ENCODE measurements around the gene TMEM30A.

TMEM30A gene

GRCh38 chr6:75301088-75301487, 16.5 kb upstream of the TMEM30A start:
- Mint-ChIP-seq H3K27me3 (peaks cover 10% of the 10 kb centered on the region), H3K4me1 (peaks cover 6% of the 10 kb centered on the region), H3K9me3 (no peaks in the 10 kb centered on the region), H3K27ac (no peak overlapping the region), H3K36me3 (no peaks in the 10 kb centered on the region), H3K4me3 (no peak overlapping the region)
- no peak for ATAC-seq

- peaks cover 10% of the 10 kb centered on the region for H3K27me3 Mint-ChIP-seq
- H3K9me3 Mint-ChIP-seq, result no peaks in the 10 kb centered on the region
- H3K36me3 Mint-ChIP-seq, result no peaks in the 10 kb centered on the region
- no peak for ATAC-seq
- peaks cover 6% of the 10 kb centered on the region for H3K4me1 Mint-ChIP-seq
- no peak overlapping the region for H3K27ac Mint-ChIP-seq
- no peak overlapping the region for H3K4me3 Mint-ChIP-seq
Measured at GRCh38 chr6:75300531-75300855, 15.9 kb upstream of the TMEM30A start.

- Mint-ChIP-seq H3K4me3 (no peak overlapping the region), H3K9me3 (no peaks in the 10 kb centered on the region), H3K4me1 (peaks cover 6% of the 10 kb centered on the region), H3K27ac (no peak overlapping the region), H3K27me3 (peaks cover 10% of the 10 kb centered on the region), H3K36me3 (no peaks in the 10 kb centered on the region)
- ATAC-seq, result no peak
Measured at GRCh38 chr6:75299801-75300530, 15.4 kb upstream of the TMEM30A start.

- Mint-ChIP-seq H3K27me3 (no peaks in the 10 kb centered on the region), H3K9me3 (no peaks in the 10 kb centered on the region), H3K4me3 (no peak overlapping the region), H3K4me1 (peaks cover 6% of the 10 kb centered on the region), H3K27ac (no peak overlapping the region), H3K36me3 (no peaks in the 10 kb centered on the region)
- no peak for ATAC-seq
Measured at GRCh38 chr6:75296811-75297779, 12.5 kb upstream of the TMEM30A start.

GRCh38 chr6:75292555-75292954, 8.0 kb upstream of the TMEM30A start:
- H3K4me3 Mint-ChIP-seq, result no peak overlapping the region
- peaks cover 6% of the 10 kb centered on the region for H3K36me3 Mint-ChIP-seq
- H3K9me3 Mint-ChIP-seq, result no peaks in the 10 kb centered on the region
- peaks cover 3% of the 10 kb centered on the region for H3K4me1 Mint-ChIP-seq
- H3K27me3 Mint-ChIP-seq, result no peaks in the 10 kb centered on the region
- H3K27ac Mint-ChIP-seq, result no peak overlapping the region
- no peak for ATAC-seq

- Mint-ChIP-seq H3K9me3 (no peaks in the 10 kb centered on the region), H3K27me3 (no peaks in the 10 kb centered on the region), H3K4me1 (peaks cover 11% of the 10 kb centered on the region), H3K27ac (no peak overlapping the region), H3K4me3 (no peak overlapping the region), H3K36me3 (peaks cover 6% of the 10 kb centered on the region)
- no peak for ATAC-seq
Measured at GRCh38 chr6:75291744-75292143, 7.2 kb upstream of the TMEM30A start.

GRCh38 chr6:75291331-75291730, 6.7 kb upstream of the TMEM30A start:
- H3K36me3 Mint-ChIP-seq, result peaks cover 6% of the 10 kb centered on the region
- H3K4me3 Mint-ChIP-seq, result no peak overlapping the region
- no peak overlapping the region for H3K27ac Mint-ChIP-seq
- ATAC-seq, result no peak
- H3K27me3 Mint-ChIP-seq, result no peaks in the 10 kb centered on the region
- no peaks in the 10 kb centered on the region for H3K9me3 Mint-ChIP-seq
- peaks cover 15% of the 10 kb centered on the region for H3K4me1 Mint-ChIP-seq

GRCh38 chr6:75290136-75290945, 5.7 kb upstream of the TMEM30A start:
- no peaks in the 10 kb centered on the region for H3K9me3 Mint-ChIP-seq
- H3K4me3 Mint-ChIP-seq, result no peak overlapping the region
- no peak for ATAC-seq
- peaks cover 6% of the 10 kb centered on the region for H3K36me3 Mint-ChIP-seq
- no peak overlapping the region for H3K27ac Mint-ChIP-seq
- peaks cover 16% of the 10 kb centered on the region for H3K4me1 Mint-ChIP-seq
- no peaks in the 10 kb centered on the region for H3K27me3 Mint-ChIP-seq

GRCh38 chr6:75288023-75288422, 3.4 kb upstream of the TMEM30A start:
- no peak overlapping the region for H3K4me3 Mint-ChIP-seq
- H3K27me3 Mint-ChIP-seq, result no peaks in the 10 kb centered on the region
- H3K4me1 Mint-ChIP-seq, result peaks cover 16% of the 10 kb centered on the region
- H3K27ac Mint-ChIP-seq, result no peak overlapping the region
- peaks cover 6% of the 10 kb centered on the region for H3K36me3 Mint-ChIP-seq
- H3K9me3 Mint-ChIP-seq, result no peaks in the 10 kb centered on the region
- no peak for ATAC-seq

- peaks cover 6% of the 10 kb centered on the region for H3K36me3 Mint-ChIP-seq
- no peaks in the 10 kb centered on the region for H3K9me3 Mint-ChIP-seq
- no peak overlapping the region for H3K4me3 Mint-ChIP-seq
- ATAC-seq, result no peak
- no peaks in the 10 kb centered on the region for H3K27me3 Mint-ChIP-seq
- peaks cover 16% of the 10 kb centered on the region for H3K4me1 Mint-ChIP-seq
- no peak overlapping the region for H3K27ac Mint-ChIP-seq
Measured at GRCh38 chr6:75287424-75287823, 2.8 kb upstream of the TMEM30A start.

- Mint-ChIP-seq H3K36me3 (peaks cover 6% of the 10 kb centered on the region), H3K4me3 (peak overlapping the region; percentile 10), H3K27ac (no peak overlapping the region), H3K27me3 (no peaks in the 10 kb centered on the region), H3K9me3 (no peaks in the 10 kb centered on the region), H3K4me1 (peaks cover 19% of the 10 kb centered on the region)
- ATAC-seq, result no peak
Measured at GRCh38 chr6:75286955-75287354, 2.4 kb upstream of the TMEM30A start.

- peaks cover 6% of the 10 kb centered on the region for H3K36me3 Mint-ChIP-seq
- peaks cover 21% of the 10 kb centered on the region for H3K4me1 Mint-ChIP-seq
- no peaks in the 10 kb centered on the region for H3K9me3 Mint-ChIP-seq
- no peak overlapping the region for H3K4me3 Mint-ChIP-seq
- H3K27ac Mint-ChIP-seq, result no peak overlapping the region
- ATAC-seq, result peak; percentile 18
- no peaks in the 10 kb centered on the region for H3K27me3 Mint-ChIP-seq
Measured at GRCh38 chr6:75285283-75285639, 669 bp upstream of the TMEM30A start.

- Mint-ChIP-seq H3K27ac (no peak overlapping the region), H3K4me3 (no peak overlapping the region), H3K4me1 (peaks cover 33% of the 10 kb centered on the region), H3K36me3 (no peaks in the 10 kb centered on the region), H3K27me3 (no peaks in the 10 kb centered on the region), H3K9me3 (no peaks in the 10 kb centered on the region)
- peak; percentile 60 for ATAC-seq
Measured at GRCh38 chr6:75283907-75284631, 523 bp downstream of the TMEM30A start.

- Mint-ChIP-seq H3K9me3 (no peaks in the 10 kb centered on the region), H3K4me3 (peak overlapping the region; percentile 10), H3K27ac (no peak overlapping the region), H3K27me3 (no peaks in the 10 kb centered on the region), H3K4me1 (peaks cover 44% of the 10 kb centered on the region), H3K36me3 (peaks cover 10% of the 10 kb centered on the region)
- no peak for ATAC-seq
Measured at GRCh38 chr6:75282706-75283105, 1.9 kb downstream of the TMEM30A start.

- no peaks in the 10 kb centered on the region for H3K27me3 Mint-ChIP-seq
- no peak for ATAC-seq
- no peak overlapping the region for H3K4me3 Mint-ChIP-seq
- no peaks in the 10 kb centered on the region for H3K9me3 Mint-ChIP-seq
- peaks cover 15% of the 10 kb centered on the region for H3K36me3 Mint-ChIP-seq
- H3K27ac Mint-ChIP-seq, result no peak overlapping the region
- H3K4me1 Mint-ChIP-seq, result peaks cover 38% of the 10 kb centered on the region
Measured at GRCh38 chr6:75281653-75282052, 2.9 kb downstream of the TMEM30A start.

All from stimulated activated memory B cell treated with anti-CD40 and anti-IgM and Interleukin-4, amounts not matched to agents 10 μg/mL and 1 μg/mL and 100 μg/mL, for 72 hours (primary cell).